Measurements from ENCODE around the gene DPEP2. TPM values are rescaled to one million over a fixed set of nuclear protein-coding genes. Genes with fewer than 3 reads are reported as not detected.

The DPEP2 gene
- total and polyA plus RNA-seq, 2 experiments from 2014 or later: not detected

GRCh38 chr16:67944690-67945391 is 54.4 kb downstream of the DPEP2 start:
- no peak overlapping the region for H3K4me3 ChIP-seq
- H2AFZ ChIP-seq: no peak overlapping the region
- no peak overlapping the region for H3K27ac ChIP-seq (ENCODE audit: low read depth)
- H3K27me3 ChIP-seq (ENCODE audit: insufficient read depth): no peaks in the 10 kb centered on the region
- TF ChIP-seq ZNF462 (CRISPR knock-in tag; IDR thresholded peaks at IDR 0.05) (no peak), CREB1 (CRISPR knock-in tag; IDR thresholded peaks at IDR 0.05; ENCODE audit: low read depth) (no peak), STAT1 (IDR thresholded peaks at IDR 0.05; ENCODE audit: unreplicated experiment) (no peak), NANOG (IDR thresholded peaks at IDR 0.05; ENCODE audit: borderline replicate concordance) (no peak), ZNF114 (CRISPR knock-in tag; IDR thresholded peaks at IDR 0.05) (no peak), ETS1 (IDR thresholded peaks at IDR 0.05) (no peak), JUNB (IDR thresholded peaks at IDR 0.05; ENCODE audit: unreplicated experiment) (no peak), POLR2AphosphoS5 (IDR thresholded peaks at IDR 0.05; ENCODE audit: low read depth) (no peak; the same call in 1 of the 2 replicates), EZH2phosphoT487 (IDR thresholded peaks at IDR 0.05; ENCODE audit: unreplicated experiment) (no peak), ZNF331 (CRISPR knock-in tag; IDR thresholded peaks at IDR 0.05; ENCODE audit: low read depth) (no peak), EZH2 (IDR thresholded peaks at IDR 0.05; ENCODE audit: low read depth, unreplicated experiment) (no peak), REST (IDR thresholded peaks at IDR 0.05; ENCODE audit: unreplicated experiment) (no peak)
- TF ChIP-seq, protein P1, sequence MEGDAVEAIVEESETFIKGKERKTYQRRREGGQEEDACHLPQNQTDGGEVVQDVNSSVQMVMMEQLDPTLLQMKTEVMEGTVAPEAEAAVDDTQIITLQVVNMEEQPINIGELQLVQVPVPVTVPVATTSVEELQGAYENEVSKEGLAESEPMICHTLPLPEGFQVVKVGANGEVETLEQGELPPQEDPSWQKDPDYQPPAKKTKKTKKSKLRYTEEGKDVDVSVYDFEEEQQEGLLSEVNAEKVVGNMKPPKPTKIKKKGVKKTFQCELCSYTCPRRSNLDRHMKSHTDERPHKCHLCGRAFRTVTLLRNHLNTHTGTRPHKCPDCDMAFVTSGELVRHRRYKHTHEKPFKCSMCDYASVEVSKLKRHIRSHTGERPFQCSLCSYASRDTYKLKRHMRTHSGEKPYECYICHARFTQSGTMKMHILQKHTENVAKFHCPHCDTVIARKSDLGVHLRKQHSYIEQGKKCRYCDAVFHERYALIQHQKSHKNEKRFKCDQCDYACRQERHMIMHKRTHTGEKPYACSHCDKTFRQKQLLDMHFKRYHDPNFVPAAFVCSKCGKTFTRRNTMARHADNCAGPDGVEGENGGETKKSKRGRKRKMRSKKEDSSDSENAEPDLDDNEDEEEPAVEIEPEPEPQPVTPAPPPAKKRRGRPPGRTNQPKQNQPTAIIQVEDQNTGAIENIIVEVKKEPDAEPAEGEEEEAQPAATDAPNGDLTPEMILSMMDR (conservative IDR thresholded peaks at IDR 0.05; ENCODE audit: low read depth in 2 of 2): no peak
- H3K79me2 ChIP-seq (replicated peaks; ENCODE audit: insufficient read depth): no peaks in the 10 kb centered on the region
- peaks cover 14% of the 10 kb centered on the region for H4K20me1 ChIP-seq (replicated peaks; ENCODE audit: insufficient read depth)
- no peaks in the 10 kb centered on the region for H3K4me1 ChIP-seq (ENCODE audit: insufficient read depth)
- H3K9me3 Mint-ChIP-seq: no peaks in the 10 kb centered on the region
- H3K36me3 ChIP-seq (ENCODE audit: insufficient read depth): peaks cover 17% of the 10 kb centered on the region; the same call in 1 of the 2 replicates
- ATAC-seq (no peak), DNase-seq (ENCODE audit: low spot score) (no peak)
- H3K4me1 Mint-ChIP-seq: peaks cover 4% of the 10 kb centered on the region; the same call in 2 of the 3 replicates
- H3F3A ChIP-seq (replicated peaks; ENCODE audit: low read depth): peaks cover 14% of the 10 kb centered on the region
- no peak overlapping the region for H3K27ac Mint-ChIP-seq
- no peak overlapping the region for H3K4me2 ChIP-seq
- H3K36me3 Mint-ChIP-seq (ENCODE audit: low read depth): peaks cover 31% of the 10 kb centered on the region
- H3K9me2 ChIP-seq (ENCODE audit: insufficient read depth): no peaks in the 10 kb centered on the region
- H3K4me3 Mint-ChIP-seq: no peak overlapping the region
- peaks cover 5% of the 10 kb centered on the region for H3K27me3 Mint-ChIP-seq (ENCODE audit: insufficient read depth, low read depth, poor library complexity)

Measured in GM23338 (cell line).